Sigmoid colon (tissue), 4 donors: ENCODE data around the gene KCNQ5.

Experiments used
- POLR2A ChIP-seq, 2 donors: fragments of 450-650 bp; IDR thresholded peaks; one replicate each; pipeline ENCODE4 v1.6.1; 2016; ENCODE audit warnings: antibody characterized with exemption in 2 of 2, mild to moderate bottlenecking in 2 of 2, moderate library complexity in 2 of 2
- POLR2AphosphoS5 ChIP-seq, 4 donors: sonication (generic); formaldehyde crosslinking; IDR thresholded peaks; one replicate each; pipeline ENCODE4 v1.6.1; 2017; ENCODE audit warnings: antibody characterized with exemption in 4 of 4
- TF ChIP-seq, protein P1 (sequence below), 4 experiments: fragments of 450-650 bp in 3 of 4; fragments of 200-600 bp in 1 of 4; IDR thresholded peaks; one replicate each; pipeline ENCODE4 v1.5.1; 2016 to 2019; ENCODE audit warnings: antibody characterized with exemption in 4 of 4, mild to moderate bottlenecking in 3 of 4, moderate library complexity in 2 of 4

DNA sequence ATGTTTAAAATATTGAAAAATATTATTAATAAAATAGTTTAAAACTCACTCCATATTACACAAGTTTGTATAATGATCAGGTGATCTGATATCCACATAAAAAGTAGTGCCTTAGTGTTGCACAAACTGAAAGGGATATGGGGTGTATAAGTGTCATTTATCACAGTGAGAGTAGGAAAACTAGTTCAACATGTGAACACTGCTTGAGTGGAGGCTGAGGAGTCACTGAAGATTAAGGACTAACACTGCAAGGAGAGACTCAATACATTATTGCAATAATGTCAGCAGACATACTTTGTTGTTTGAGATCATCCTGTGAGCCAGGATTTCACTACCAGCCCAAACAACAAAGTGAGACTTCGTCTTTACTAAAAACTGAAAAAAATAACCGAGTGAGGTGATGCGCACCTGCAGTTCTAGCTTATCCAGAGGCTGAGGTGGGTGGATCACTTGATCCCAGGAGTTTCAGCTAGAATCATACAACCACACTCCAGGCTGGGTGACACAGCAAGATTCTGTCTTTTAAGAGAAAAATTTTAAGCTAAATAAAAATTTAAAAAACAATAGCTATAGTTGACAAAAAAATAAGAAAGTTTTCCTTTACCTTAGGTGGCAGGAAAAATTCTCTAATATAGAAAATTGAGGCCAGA, 605.9 kb downstream of the KCNQ5 start:
- TF ChIP-seq, protein P1, sequence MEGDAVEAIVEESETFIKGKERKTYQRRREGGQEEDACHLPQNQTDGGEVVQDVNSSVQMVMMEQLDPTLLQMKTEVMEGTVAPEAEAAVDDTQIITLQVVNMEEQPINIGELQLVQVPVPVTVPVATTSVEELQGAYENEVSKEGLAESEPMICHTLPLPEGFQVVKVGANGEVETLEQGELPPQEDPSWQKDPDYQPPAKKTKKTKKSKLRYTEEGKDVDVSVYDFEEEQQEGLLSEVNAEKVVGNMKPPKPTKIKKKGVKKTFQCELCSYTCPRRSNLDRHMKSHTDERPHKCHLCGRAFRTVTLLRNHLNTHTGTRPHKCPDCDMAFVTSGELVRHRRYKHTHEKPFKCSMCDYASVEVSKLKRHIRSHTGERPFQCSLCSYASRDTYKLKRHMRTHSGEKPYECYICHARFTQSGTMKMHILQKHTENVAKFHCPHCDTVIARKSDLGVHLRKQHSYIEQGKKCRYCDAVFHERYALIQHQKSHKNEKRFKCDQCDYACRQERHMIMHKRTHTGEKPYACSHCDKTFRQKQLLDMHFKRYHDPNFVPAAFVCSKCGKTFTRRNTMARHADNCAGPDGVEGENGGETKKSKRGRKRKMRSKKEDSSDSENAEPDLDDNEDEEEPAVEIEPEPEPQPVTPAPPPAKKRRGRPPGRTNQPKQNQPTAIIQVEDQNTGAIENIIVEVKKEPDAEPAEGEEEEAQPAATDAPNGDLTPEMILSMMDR (IDR thresholded peaks at IDR 0.05): no peak
- TF ChIP-seq POLR2A (IDR thresholded peaks at IDR 0.05) (no peak), POLR2AphosphoS5 (IDR thresholded peaks at IDR 0.05) (no peak)
